Fibroblast of lung (primary cell): ENCODE results near the gene RTP3. TPM values are rescaled to one million over a fixed set of nuclear protein-coding genes. Genes with fewer than 3 reads are reported as not detected.

Source experiments
- DNase-seq, 2 donors: peaks; one replicate each; pipeline versions ENCODE4 v3.0.0 to v3.0.0-alpha.2; 2010; ENCODE audit warnings: low read depth in 2 of 2
- H2AFZ ChIP-seq: 2 replicates; pipeline ENCODE4 v1.5.1; 2012; ENCODE audit warnings: low read length, control low read depth, inconsistent platforms
- H3K27ac ChIP-seq: 2 replicates; pipeline ENCODE4 v1.5.1; 2011; ENCODE audit warnings: low read length, control low read depth; ENCODE audit not compliant: insufficient read depth
- H3K27me3 ChIP-seq: 2 replicates; pipeline ENCODE4 v1.5.1; 2011; ENCODE audit warnings: mild to moderate bottlenecking, low read length; ENCODE audit not compliant: control insufficient read depth, insufficient read depth
- H3K36me3 ChIP-seq: 2 replicates; pipeline ENCODE4 v1.5.1; 2011; ENCODE audit warnings: low read length; ENCODE audit not compliant: control insufficient read depth, insufficient read depth
- H3K4me1 ChIP-seq: 2 replicates; pipeline ENCODE4 v1.5.1; 2011; ENCODE audit warnings: low read length; ENCODE audit not compliant: control insufficient read depth, insufficient read depth; ENCODE audit errors: extremely low read depth
- H3K4me2 ChIP-seq: 2 replicates; pipeline ENCODE4 v1.5.1; 2011; ENCODE audit warnings: low read length, control low read depth; ENCODE audit not compliant: insufficient read depth; ENCODE audit errors: extremely low read depth
- H3K4me3 ChIP-seq, 4 experiments: fragments of 200-600 bp in 1 of 4; sonication (generic) in 1 of 4; replicated peaks in 1 of 4; 2 replicates each; pipeline ENCODE4 v1.5.1; 2011 to 2016; ENCODE audit warnings: low read length in 4 of 4, low read depth in 3 of 4, mild to moderate bottlenecking in 3 of 4, control low read depth in 2 of 4, inconsistent platforms in 1 of 4, mixed read lengths in 1 of 4; ENCODE audit not compliant: insufficient read depth in 1 of 4; ENCODE audit errors: control extremely low read depth in 1 of 4
- H3K79me2 ChIP-seq: 2 replicates; pipeline ENCODE4 v1.5.1; 2012; ENCODE audit warnings: mild to moderate bottlenecking, low read length, inconsistent platforms; ENCODE audit not compliant: control insufficient read depth, insufficient read depth
- H3K9ac ChIP-seq: 2 replicates; pipeline ENCODE4 v1.5.1; 2011; ENCODE audit warnings: mild to moderate bottlenecking, low read length, control low read depth; ENCODE audit not compliant: insufficient read depth
- H3K9me3 ChIP-seq: 2 replicates; pipeline ENCODE4 v1.5.1; 2012; ENCODE audit warnings: low read depth, low read length; ENCODE audit not compliant: control insufficient read depth, insufficient read depth
- H4K20me1 ChIP-seq: 2 replicates; pipeline ENCODE4 v1.5.1; 2011; ENCODE audit warnings: low read length; ENCODE audit not compliant: control insufficient read depth, insufficient read depth; ENCODE audit errors: extremely low read depth
- EZH2 ChIP-seq: IDR thresholded peaks from 2 replicates; pipeline ENCODE4 v1.5.1; 2012; ENCODE audit warnings: low read length, control low read depth, mild to moderate bottlenecking; ENCODE audit errors: missing control alignments
- polyA plus RNA-seq, 2 donors: library from polyadenylated mRNA; depleted of rRNA in 1 of 2; stranded (reverse) in 1 of 2; unstranded in 1 of 2; fragments of >200 nt; gene quantifications; 2 replicates each; pipeline ENCODE4 v1.2.1, GENCODE V29; 2011 to 2012; ENCODE audit warnings: missing spikeins in 1 of 2
- total RNA-seq: library from RNA; depleted of rRNA; stranded (reverse); fragments of >200 nt; gene quantifications from 2 replicates; pipeline ENCODE4 v1.2.1, GENCODE V29; 2014
- TF ChIP-seq, protein P1 (sequence below), 2 donors: IDR thresholded peaks in 1 of 2; conservative IDR thresholded peaks in 1 of 2; 1 replicate in 1 of 2; 2 replicates in 1 of 2; pipeline ENCODE4 v1.5.1; 2011 to 2012; ENCODE audit warnings: low read length in 2 of 2, control low read depth in 1 of 2, inconsistent platforms in 1 of 2, low read depth in 1 of 2, mild to moderate bottlenecking in 1 of 2

Gene RTP3
- total and polyA plus RNA-seq, 2 donors (not counting 1 experiment from before 2014, with no cell fraction given): not detected

DNA sequence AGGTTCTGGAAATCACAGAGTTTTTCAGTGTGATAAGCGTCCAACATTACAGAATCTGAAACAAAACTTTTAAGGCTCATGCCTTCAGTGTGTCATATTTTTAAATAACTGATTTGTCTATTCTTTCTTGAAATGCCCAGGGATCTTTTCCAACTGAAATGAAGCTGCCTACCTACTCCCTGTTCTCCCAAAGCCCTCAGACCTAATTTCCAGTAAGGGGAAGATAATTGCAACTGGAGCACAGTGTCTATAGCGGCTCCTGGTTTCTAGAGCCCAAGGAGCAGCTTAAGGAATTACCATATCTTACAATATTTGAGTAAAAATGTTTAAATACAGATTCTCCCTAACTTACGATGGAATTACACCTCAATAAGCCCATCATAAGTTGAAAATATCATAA lies 35.3 kb downstream of the RTP3 start:
- Histone ChIP-seq H3K27ac (no peak overlapping the region), H3K36me3 (no peaks in the 10 kb centered on the region), H3K4me2 (no peak overlapping the region), H3K27me3 (no peaks in the 10 kb centered on the region), H3K9me3 (no peaks in the 10 kb centered on the region), H3K9ac (no peak overlapping the region), H3K79me2 (no peaks in the 10 kb centered on the region), H2AFZ (no peak overlapping the region), H3K4me1 (no peaks in the 10 kb centered on the region), H3K4me3 (no peak overlapping the region), H4K20me1 (no peaks in the 10 kb centered on the region)
- no peak for TF ChIP-seq EZH2
- TF ChIP-seq, protein P1, sequence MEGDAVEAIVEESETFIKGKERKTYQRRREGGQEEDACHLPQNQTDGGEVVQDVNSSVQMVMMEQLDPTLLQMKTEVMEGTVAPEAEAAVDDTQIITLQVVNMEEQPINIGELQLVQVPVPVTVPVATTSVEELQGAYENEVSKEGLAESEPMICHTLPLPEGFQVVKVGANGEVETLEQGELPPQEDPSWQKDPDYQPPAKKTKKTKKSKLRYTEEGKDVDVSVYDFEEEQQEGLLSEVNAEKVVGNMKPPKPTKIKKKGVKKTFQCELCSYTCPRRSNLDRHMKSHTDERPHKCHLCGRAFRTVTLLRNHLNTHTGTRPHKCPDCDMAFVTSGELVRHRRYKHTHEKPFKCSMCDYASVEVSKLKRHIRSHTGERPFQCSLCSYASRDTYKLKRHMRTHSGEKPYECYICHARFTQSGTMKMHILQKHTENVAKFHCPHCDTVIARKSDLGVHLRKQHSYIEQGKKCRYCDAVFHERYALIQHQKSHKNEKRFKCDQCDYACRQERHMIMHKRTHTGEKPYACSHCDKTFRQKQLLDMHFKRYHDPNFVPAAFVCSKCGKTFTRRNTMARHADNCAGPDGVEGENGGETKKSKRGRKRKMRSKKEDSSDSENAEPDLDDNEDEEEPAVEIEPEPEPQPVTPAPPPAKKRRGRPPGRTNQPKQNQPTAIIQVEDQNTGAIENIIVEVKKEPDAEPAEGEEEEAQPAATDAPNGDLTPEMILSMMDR (conservative IDR thresholded peaks at IDR 0.05 in 1 of 2, IDR thresholded peaks at IDR 0.05 in 1 of 2; ENCODE audit: low read depth in 1 of 2, low read length in 2 of 2): no peak
- no peak for DNase-seq

DNA sequence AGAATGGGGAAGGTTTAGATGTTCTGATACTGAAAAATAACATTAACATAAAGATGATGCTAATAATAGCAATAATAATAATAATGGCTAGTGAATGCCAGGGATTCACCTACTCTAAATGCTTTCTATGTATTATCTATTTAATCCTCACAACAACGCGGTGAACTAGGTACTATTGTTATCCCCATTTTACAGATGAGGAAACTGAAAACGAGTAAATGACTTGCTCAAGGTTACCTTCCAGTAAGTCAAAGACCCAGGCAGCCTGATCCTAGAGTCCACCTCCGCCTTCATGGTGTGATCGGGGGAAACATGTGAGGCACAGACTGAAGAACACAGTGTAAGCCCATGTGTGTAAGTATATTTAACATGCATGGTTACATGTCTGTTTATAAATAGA lies 38.0 kb downstream of the RTP3 start:
- Histone ChIP-seq H2AFZ (no peak overlapping the region), H4K20me1 (no peaks in the 10 kb centered on the region), H3K36me3 (no peaks in the 10 kb centered on the region), H3K9ac (no peak overlapping the region), H3K4me1 (no peaks in the 10 kb centered on the region), H3K4me3 (no peak overlapping the region), H3K4me2 (no peak overlapping the region), H3K79me2 (no peaks in the 10 kb centered on the region), H3K27me3 (no peaks in the 10 kb centered on the region), H3K27ac (no peak overlapping the region), H3K9me3 (no peaks in the 10 kb centered on the region)
- DNase-seq: no peak
- TF ChIP-seq, protein P1 (conservative IDR thresholded peaks at IDR 0.05 in 1 of 2, IDR thresholded peaks at IDR 0.05 in 1 of 2; ENCODE audit: low read depth in 1 of 2, low read length in 2 of 2): no peak
- no peak for TF ChIP-seq EZH2

DNA sequence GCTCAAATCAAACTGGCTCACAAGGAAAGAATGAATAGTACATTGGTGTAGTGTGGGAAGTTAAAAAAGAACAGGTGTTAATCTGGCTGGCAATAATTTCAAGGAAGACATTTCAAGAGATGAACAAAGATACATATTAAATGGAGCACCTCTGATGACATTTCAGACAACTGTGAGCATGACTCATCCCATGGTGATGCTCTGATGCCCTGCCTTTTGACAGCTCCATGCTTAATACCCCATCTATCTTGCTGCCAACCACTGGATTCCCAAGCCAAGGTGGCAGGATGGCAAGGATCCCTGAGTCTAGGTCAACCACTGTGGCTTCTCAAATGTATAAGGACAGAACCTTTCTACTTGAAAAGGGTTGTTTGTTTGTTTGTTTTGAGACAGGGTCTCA lies 39.0 kb downstream of the RTP3 start:
- H3K4me2 ChIP-seq: no peak overlapping the region
- H3K36me3 ChIP-seq: no peaks in the 10 kb centered on the region
- DNase-seq: no peak
- H2AFZ ChIP-seq: no peak overlapping the region
- TF ChIP-seq, protein P1 (conservative IDR thresholded peaks at IDR 0.05 in 1 of 2, IDR thresholded peaks at IDR 0.05 in 1 of 2; ENCODE audit: low read depth in 1 of 2, low read length in 2 of 2): no peak
- TF ChIP-seq EZH2: no peak
- H4K20me1 ChIP-seq: no peaks in the 10 kb centered on the region
- no peaks in the 10 kb centered on the region for H3K79me2 ChIP-seq
- H3K4me3 ChIP-seq: no peak overlapping the region
- no peak overlapping the region for H3K27ac ChIP-seq
- H3K4me1 ChIP-seq: no peaks in the 10 kb centered on the region
- H3K9ac ChIP-seq: no peak overlapping the region
- no peaks in the 10 kb centered on the region for H3K9me3 ChIP-seq
- no peaks in the 10 kb centered on the region for H3K27me3 ChIP-seq
